PC-9 (cell line): ENCODE results near the gene NUP153.

Source experiments
- CTCF ChIP-seq: fragments of 200-600 bp; sonication (generic); conservative IDR thresholded peaks from 2 replicates; pipeline ENCODE4 v1.6.1; 2017; ENCODE audit warnings: mixed run types, antibody characterized with exemption, mild to moderate bottlenecking, moderate library complexity
- EZH2 ChIP-seq: fragments of 200-600 bp; sonication (generic); IDR thresholded peaks from 2 replicates; pipeline ENCODE4 v1.8.0; 2017; ENCODE audit warnings: antibody characterized with exemption, low read depth

- TF ChIP-seq CTCF (no peak), EZH2 (no peak)
Measured at GRCh38 chr6:17635568-17635967, 71.2 kb downstream of the NUP153 start.
